WI38 (cell line): Measurements from ENCODE around the gene CLUH.
"Not testable (repeated sequence)": the region's sequence is repeated elsewhere in the genome, so short reads cannot be mapped to it uniquely, and the experiment has no call there.

Experiments
- H3K4me3 ChIP-seq: 2 replicates; pipeline ENCODE4 v1.5.1; 2011; ENCODE audit warnings: low read depth, mild to moderate bottlenecking, control low read depth, low read length
- TF ChIP-seq, protein P1 (sequence below): IDR thresholded peaks from 2 replicates; pipeline ENCODE4 v1.5.1; 2012; ENCODE audit warnings: low read depth, mild to moderate bottlenecking, control low read depth, low read length

Gene CLUH

GRCh38 chr17:2700491-2701141 lies 10.9 kb downstream of the CLUH start:
- no peak overlapping the region for H3K4me3 ChIP-seq
- TF ChIP-seq, protein P1, sequence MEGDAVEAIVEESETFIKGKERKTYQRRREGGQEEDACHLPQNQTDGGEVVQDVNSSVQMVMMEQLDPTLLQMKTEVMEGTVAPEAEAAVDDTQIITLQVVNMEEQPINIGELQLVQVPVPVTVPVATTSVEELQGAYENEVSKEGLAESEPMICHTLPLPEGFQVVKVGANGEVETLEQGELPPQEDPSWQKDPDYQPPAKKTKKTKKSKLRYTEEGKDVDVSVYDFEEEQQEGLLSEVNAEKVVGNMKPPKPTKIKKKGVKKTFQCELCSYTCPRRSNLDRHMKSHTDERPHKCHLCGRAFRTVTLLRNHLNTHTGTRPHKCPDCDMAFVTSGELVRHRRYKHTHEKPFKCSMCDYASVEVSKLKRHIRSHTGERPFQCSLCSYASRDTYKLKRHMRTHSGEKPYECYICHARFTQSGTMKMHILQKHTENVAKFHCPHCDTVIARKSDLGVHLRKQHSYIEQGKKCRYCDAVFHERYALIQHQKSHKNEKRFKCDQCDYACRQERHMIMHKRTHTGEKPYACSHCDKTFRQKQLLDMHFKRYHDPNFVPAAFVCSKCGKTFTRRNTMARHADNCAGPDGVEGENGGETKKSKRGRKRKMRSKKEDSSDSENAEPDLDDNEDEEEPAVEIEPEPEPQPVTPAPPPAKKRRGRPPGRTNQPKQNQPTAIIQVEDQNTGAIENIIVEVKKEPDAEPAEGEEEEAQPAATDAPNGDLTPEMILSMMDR: no peak

- TF ChIP-seq, protein P1: no peak
- H3K4me3 ChIP-seq: no peak overlapping the region
These were observed 11.5 kb downstream of the CLUH start for GRCh38 chr17:2700030-2700490.

DNA sequence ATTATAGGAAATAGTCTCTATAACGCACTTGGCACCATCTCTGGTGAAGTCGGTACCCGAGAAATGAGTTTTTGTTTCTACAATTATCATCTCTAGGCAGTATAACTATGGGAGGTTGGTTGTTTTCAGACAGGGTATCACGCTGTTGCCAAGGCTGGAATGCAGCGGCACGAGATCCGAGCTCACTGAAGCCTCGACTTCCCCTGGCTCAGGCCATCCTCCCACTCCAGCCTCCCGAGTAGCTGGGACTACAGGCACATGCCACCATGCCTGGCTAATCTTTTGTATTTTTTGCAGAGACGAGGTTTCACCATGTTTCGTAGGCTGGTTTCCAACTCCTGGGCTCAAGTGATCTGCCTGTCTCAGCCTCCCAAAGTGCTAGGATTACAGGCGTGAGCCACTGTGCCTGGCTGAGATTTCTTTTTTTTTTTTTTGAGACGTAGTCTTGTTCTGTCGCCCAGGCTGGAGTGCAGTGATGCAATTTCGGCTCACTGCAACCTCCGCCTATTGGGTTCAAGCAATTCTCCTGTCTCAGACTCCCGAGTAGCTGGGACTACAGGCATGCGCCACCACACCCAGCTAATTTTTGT lies 12.3 kb downstream of the CLUH start:
- not testable (repeated sequence) for H3K4me3 ChIP-seq

GRCh38 chr17:2697611-2698162 lies 13.9 kb downstream of the CLUH start:
- no peak overlapping the region for H3K4me3 ChIP-seq
- TF ChIP-seq, protein P1: no peak

DNA sequence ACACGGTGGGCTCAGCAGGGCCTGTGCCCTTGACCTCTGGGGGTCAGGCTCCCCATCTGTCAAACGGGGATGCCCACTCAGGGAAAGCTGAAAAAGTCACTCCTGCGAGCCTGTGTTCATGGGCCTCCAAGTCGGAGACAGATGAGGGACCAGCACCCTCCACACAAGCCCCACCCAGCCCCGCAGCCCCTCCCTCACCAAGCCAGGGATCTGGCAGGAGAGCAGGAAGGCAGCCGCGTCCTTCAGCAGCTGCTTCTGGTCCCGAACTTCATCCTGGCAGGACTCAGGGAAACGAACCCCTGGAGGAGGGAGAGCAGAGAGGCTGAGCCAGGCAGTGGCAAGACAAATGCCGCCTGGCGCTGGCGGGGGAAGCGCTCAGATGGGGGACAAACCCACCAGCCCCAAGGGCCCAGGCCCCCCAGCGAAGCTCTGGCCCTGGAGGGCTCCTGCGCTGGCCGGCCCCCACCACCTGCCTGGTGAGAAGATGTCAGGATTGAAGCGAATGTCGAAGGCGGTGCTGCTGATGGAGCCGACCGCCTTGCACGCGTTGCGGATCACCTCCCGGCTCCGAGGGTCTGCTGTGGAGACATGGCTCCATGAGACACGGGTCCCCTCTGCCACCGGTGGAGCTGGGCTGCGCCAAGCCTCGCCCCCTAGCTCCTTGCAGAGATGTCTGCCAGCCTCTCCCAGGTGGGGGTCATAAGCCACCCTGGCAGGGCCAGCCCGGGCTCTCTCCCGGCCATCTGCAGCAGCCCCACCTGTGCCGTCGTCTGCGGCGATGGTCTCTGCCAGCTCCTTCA lies 15.4 kb downstream of the CLUH start:
- no peak overlapping the region for H3K4me3 ChIP-seq
- TF ChIP-seq, protein P1: no peak

DNA sequence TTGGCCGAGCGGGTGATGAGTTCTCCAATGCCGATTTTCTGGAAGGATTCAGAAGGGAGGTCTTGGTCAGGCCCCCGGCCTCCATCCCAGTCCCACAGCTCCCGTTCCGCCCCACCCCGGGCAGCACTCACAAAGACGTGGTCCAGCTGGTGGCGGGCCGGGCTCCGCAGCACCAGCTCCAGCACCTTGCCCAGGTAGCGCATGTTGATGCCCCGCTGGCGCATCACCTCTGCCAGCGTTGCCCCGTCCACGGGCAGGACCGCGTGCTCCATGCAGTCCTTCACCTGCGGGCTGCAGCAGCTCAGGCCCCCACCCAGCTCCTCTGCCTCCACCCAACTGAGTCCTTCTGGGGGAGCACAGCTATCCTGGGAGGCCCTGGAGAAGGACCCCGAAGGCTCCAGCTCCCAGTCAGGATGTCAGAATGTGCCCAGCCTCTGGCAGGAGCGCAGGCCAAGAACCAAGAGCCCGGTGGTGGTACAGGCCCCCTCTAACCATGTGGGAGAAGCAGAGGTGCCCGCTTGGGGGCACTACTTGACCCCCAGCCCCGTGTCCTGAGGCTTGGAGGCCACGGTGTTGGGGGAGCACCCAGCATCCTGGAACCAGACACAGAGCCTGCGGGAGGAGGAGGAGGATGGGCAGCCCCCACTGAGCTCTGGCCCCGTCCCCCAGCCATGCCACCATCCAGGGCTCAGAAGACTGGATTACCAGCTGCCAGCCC lies 16.2 kb downstream of the CLUH start:
- TF ChIP-seq, protein P1: no peak

More for the DNA sequence above, 16.2 kb downstream of the CLUH start:
- H3K4me3 ChIP-seq: no peak overlapping the region
